Fibroblast of lung (primary cell): ENCODE measurements around the gene PDLIM4.

Experiments used
- EZH2 ChIP-seq: IDR thresholded peaks from 2 replicates; pipeline ENCODE4 v1.5.1; 2012; ENCODE audit warnings: low read length, control low read depth, mild to moderate bottlenecking; ENCODE audit errors: missing control alignments
- TF ChIP-seq, protein P1 (sequence below), 2 donors: IDR thresholded peaks in 1 of 2; conservative IDR thresholded peaks in 1 of 2; 1 replicate in 1 of 2; 2 replicates in 1 of 2; pipeline ENCODE4 v1.5.1; 2011 to 2012; ENCODE audit warnings: low read length in 2 of 2, control low read depth in 1 of 2, inconsistent platforms in 1 of 2, low read depth in 1 of 2, mild to moderate bottlenecking in 1 of 2

DNA sequence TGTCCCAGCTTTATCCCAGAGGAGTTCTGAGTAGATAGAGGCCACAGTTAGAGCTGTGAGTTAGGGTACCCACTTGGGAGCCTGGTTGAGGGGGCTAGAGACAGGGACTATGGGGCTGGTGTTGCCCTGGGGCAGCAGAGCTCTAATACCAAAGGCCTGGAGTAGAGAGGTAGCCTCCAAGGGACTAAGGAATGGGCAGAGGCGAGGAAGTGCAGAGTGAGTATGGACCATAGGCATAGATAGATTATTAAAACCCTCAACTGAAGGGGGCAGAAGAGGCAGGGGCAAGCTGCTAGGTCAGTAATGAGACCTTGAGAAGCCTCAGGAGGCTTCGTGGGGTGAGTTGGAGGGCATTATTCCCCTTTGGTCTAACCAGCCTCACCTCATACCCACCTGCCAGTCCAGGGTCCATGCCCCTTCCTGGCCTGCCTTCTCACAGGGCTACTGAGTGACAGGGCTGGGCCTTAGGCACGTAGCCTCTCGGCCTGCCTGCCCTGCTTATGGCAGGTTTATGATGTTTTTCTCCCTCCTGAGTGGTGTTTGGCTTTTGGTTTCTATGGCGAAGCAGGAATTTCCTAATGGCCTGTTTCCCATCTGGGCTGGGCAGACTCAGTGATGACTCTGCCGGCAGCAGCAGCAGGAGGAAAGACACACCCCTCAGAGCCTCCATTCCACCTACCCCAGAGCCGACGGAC lies 8.0 kb downstream of the PDLIM4 start:
- TF ChIP-seq, protein P1, sequence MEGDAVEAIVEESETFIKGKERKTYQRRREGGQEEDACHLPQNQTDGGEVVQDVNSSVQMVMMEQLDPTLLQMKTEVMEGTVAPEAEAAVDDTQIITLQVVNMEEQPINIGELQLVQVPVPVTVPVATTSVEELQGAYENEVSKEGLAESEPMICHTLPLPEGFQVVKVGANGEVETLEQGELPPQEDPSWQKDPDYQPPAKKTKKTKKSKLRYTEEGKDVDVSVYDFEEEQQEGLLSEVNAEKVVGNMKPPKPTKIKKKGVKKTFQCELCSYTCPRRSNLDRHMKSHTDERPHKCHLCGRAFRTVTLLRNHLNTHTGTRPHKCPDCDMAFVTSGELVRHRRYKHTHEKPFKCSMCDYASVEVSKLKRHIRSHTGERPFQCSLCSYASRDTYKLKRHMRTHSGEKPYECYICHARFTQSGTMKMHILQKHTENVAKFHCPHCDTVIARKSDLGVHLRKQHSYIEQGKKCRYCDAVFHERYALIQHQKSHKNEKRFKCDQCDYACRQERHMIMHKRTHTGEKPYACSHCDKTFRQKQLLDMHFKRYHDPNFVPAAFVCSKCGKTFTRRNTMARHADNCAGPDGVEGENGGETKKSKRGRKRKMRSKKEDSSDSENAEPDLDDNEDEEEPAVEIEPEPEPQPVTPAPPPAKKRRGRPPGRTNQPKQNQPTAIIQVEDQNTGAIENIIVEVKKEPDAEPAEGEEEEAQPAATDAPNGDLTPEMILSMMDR (conservative IDR thresholded peaks at IDR 0.05 in 1 of 2, IDR thresholded peaks at IDR 0.05 in 1 of 2; ENCODE audit: low read depth in 1 of 2, low read length in 2 of 2): no peak
- TF ChIP-seq EZH2: no peak
